ENCODE results near the gene PTPRD. TPM values are rescaled to one million over a fixed set of nuclear protein-coding genes. Genes with fewer than 3 reads are reported as not detected.

The PTPRD gene
- total RNA-seq, 1 donor from 2014 or later: 15.6 TPM

DNA sequence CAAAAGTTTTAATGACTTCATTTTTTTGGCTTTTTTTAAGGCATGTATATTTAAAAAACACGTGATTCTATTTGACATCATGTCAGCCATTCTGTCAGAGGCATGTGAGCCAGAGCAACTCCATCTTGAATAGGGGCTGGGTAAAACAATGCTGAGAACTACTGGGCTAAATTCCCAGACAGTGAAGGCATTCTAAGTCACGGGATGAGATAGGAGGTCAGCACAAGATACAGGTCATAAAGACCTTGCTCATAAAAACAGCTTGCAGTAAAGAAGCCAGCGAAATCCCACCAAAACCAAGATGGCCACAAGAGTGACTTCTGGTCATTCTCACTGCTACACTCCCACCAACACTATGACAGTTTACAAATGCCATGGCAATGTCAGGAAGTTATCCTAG is 1812.6 kb downstream of the PTPRD start:
- Histone ChIP-seq H3K4me3 (no peak overlapping the region), H3K36me3 (no peaks in the 10 kb centered on the region), H3K4me1 (no peaks in the 10 kb centered on the region), H3K27me3 (ENCODE audit: low read depth) (no peaks in the 10 kb centered on the region), H3K9me3 (replicated peaks) (no peaks in the 10 kb centered on the region), H3K27ac (replicated peaks) (no peak overlapping the region)
- DNase-seq: no peak
- intact Hi-C loops (cut with micrococcal nuclease): no loop called here
- no peak for TF ChIP-seq CTCF (IDR thresholded peaks at IDR 0.05; ENCODE audit: borderline replicate concordance)

GRCh38 chr9:8799615-8800014 is 1813.2 kb downstream of the PTPRD start:
- no peak overlapping the region for H3K27ac ChIP-seq (replicated peaks)
- no peaks in the 10 kb centered on the region for H3K27me3 ChIP-seq (ENCODE audit: low read depth)
- no peak for DNase-seq
- intact Hi-C loops (cut with micrococcal nuclease): no loop called here
- H3K4me3 ChIP-seq: no peak overlapping the region
- H3K4me1 ChIP-seq: no peaks in the 10 kb centered on the region
- H3K9me3 ChIP-seq (replicated peaks): no peaks in the 10 kb centered on the region
- TF ChIP-seq CTCF (IDR thresholded peaks at IDR 0.05; ENCODE audit: borderline replicate concordance): no peak
- H3K36me3 ChIP-seq: no peaks in the 10 kb centered on the region

DNA sequence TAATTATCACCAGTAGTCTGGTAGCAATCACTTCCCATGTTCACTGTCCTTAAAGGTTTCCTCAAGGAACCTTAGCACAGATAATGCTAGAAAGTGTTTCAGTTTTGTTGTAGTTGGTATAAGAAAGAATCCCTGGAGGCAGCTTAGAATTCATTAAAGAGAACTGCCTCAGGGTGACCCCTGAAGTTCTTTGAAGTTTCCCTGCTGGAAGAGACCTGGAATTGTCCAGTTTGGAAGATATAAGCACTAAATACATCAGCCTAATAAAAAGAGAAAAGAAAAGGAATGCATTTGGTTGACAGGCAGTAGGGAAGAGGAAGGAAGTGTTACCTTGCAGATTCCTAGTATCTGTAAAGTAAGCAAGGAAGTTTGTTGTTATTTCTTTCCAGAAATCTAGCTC is 1813.6 kb downstream of the PTPRD start:
- intact Hi-C loops (cut with micrococcal nuclease): no loop called here
- no peak overlapping the region for H3K27ac ChIP-seq (replicated peaks)
- TF ChIP-seq CTCF (IDR thresholded peaks at IDR 0.05; ENCODE audit: borderline replicate concordance): no peak
- peaks cover under 1% of the 10 kb centered on the region for H3K9me3 ChIP-seq (replicated peaks)
- no peaks in the 10 kb centered on the region for H3K36me3 ChIP-seq
- no peaks in the 10 kb centered on the region for H3K4me1 ChIP-seq
- no peak overlapping the region for H3K4me3 ChIP-seq
- H3K27me3 ChIP-seq (ENCODE audit: low read depth): no peaks in the 10 kb centered on the region
- no peak for DNase-seq

DNA sequence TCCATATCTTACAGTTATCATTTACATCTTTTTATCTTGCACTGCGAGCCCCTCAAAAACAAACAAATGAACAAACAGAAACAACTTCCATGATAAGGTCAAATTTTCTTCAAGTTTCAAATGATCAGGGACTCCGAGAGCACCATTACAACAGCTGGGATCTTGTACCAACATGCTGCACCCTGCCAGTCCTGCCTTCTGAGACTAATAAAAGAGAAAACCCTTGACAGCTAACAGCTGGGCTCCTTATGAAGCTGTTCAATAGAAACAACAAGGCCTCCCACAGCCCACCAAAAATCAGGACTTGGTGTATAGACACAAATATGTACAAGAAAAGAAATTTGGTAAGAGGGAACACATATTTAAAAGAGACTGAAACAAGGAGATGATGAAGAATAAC is 1828.0 kb downstream of the PTPRD start:
- Histone ChIP-seq H3K36me3 (no peaks in the 10 kb centered on the region), H3K27me3 (ENCODE audit: low read depth) (no peaks in the 10 kb centered on the region), H3K9me3 (replicated peaks) (no peaks in the 10 kb centered on the region), H3K4me1 (no peaks in the 10 kb centered on the region), H3K4me3 (peak overlapping the region; percentile 3), H3K27ac (replicated peaks) (no peak overlapping the region)
- no peak for DNase-seq
- intact Hi-C loops (cut with micrococcal nuclease): no loop called here
- TF ChIP-seq CTCF (IDR thresholded peaks at IDR 0.05; ENCODE audit: borderline replicate concordance): no peak

- no peaks in the 10 kb centered on the region for H3K9me3 ChIP-seq (replicated peaks)
- H3K27me3 ChIP-seq (ENCODE audit: low read depth): no peaks in the 10 kb centered on the region
- no peak overlapping the region for H3K27ac ChIP-seq (replicated peaks)
- no peaks in the 10 kb centered on the region for H3K36me3 ChIP-seq
- TF ChIP-seq CTCF (IDR thresholded peaks at IDR 0.05; ENCODE audit: borderline replicate concordance): no peak
- H3K4me1 ChIP-seq: no peaks in the 10 kb centered on the region
- no peak overlapping the region for H3K4me3 ChIP-seq
- DNase-seq: no peak
- intact Hi-C loops (cut with micrococcal nuclease): no loop called here
These were observed 1828.9 kb downstream of the PTPRD start for GRCh38 chr9:8783941-8784340.

DNA sequence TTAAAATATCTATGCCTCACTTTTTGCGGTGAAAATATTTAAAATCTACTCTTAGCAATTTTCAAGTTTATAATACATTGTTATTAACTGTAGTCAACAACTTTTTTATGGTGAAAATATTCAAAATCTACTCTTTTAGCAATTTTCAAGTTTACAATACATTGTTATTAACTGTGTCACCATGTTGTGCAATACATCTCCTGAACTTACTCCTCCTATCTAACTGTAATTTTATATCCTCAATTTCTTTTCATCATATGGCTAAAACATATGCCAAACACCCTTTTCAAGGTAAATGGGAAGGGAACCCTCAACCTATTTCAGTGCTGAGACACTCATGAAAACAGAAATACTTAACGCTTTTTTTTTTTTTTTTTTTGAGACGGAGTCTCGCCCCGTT is 1830.6 kb downstream of the PTPRD start:
- no peak for DNase-seq
- Histone ChIP-seq H3K36me3 (no peaks in the 10 kb centered on the region), H3K4me1 (no peaks in the 10 kb centered on the region), H3K9me3 (replicated peaks) (no peaks in the 10 kb centered on the region), H3K27me3 (ENCODE audit: low read depth) (no peaks in the 10 kb centered on the region), H3K4me3 (no peak overlapping the region), H3K27ac (replicated peaks) (no peak overlapping the region)
- no peak for TF ChIP-seq CTCF (IDR thresholded peaks at IDR 0.05; ENCODE audit: borderline replicate concordance)
- intact Hi-C loops (cut with micrococcal nuclease): no loop called here
